SK-N-SH (cell line): Measurements from ENCODE around the gene ZNF32. TPM values are rescaled to one million over a fixed set of nuclear protein-coding genes. Genes with fewer than 3 reads are reported as not detected.
A peak's percentile ranks its signal among the peaks of the same experiment; 100 is the strongest.

ENCODE experiments used
- CTCF ChIA-PET: fragments of 300-600, 350-600 bp; formaldehyde crosslinking; extraction: SDS; loops from one replicate; lab custom pipeline; 2021; lab: Yijun Ruan, JAX
- POLR2A ChIA-PET: fragments of 350-600 bp; sonication (Branson Sonifier 250); formaldehyde crosslinking; extraction: SDS; loops from one replicate; lab custom pipeline; 2020; ENCODE audit warnings: antibody characterized with exemption, inconsistent platforms; lab: Yijun Ruan, JAX
- DNase-seq: peaks from one replicate; pipeline ENCODE4 v3.0.0; 2012
- H2AFZ ChIP-seq: fragments of 200-600 bp; sonication (generic); 2 replicates; pipeline ENCODE4 v1.8.1; 2016; ENCODE audit warnings: antibody characterized with exemption, mild to moderate bottlenecking, low read depth
- H3F3A ChIP-seq: fragments of 200-600 bp; sonication (generic); replicated peaks from 2 replicates; pipeline ENCODE3; 2016; ENCODE audit warnings: antibody characterized with exemption, mild to moderate bottlenecking; ENCODE audit not compliant: insufficient read depth
- H3K27ac ChIP-seq, 2 experiments: fragments of 200-500 bp in 1 of 2; fragments of 200-600 bp in 1 of 2; sonication (Bioruptor generic) in 1 of 2; sonication (generic), shearing (Covaris generic) in 1 of 2; 2 replicates each; pipeline versions ENCODE4 v1.5.1 to v1.6.1; 2014 to 2016; ENCODE audit warnings: low read depth in 2 of 2, inconsistent platforms in 1 of 2, low read length in 1 of 2, mild to moderate bottlenecking in 1 of 2, mixed read lengths in 1 of 2
- H3K27me3 ChIP-seq: fragments of 200-600 bp; sonication (generic), shearing (Covaris generic); 2 replicates; pipeline ENCODE4 v1.6.1; 2016; ENCODE audit warnings: mixed run types; ENCODE audit not compliant: insufficient read depth
- H3K36me3 ChIP-seq, 2 experiments: fragments of 200-500 bp in 1 of 2; fragments of 200-600 bp in 1 of 2; sonication (Bioruptor generic) in 1 of 2; sonication (generic) in 1 of 2; replicated peaks in 1 of 2; 2 replicates each; pipeline versions ENCODE3 to v1.5.1; 2014 to 2016; ENCODE audit warnings: low read length in 1 of 2, mild to moderate bottlenecking in 1 of 2; ENCODE audit not compliant: insufficient read depth in 2 of 2, control insufficient read depth in 1 of 2
- H3K4me1 ChIP-seq, 2 experiments: fragments of 200-500 bp in 1 of 2; fragments of 200-600 bp in 1 of 2; sonication (Bioruptor generic) in 1 of 2; sonication (generic), shearing (Covaris generic) in 1 of 2; 2 replicates each; pipeline versions ENCODE4 v1.5.1 to v1.6.1; 2014 to 2016; ENCODE audit warnings: low read depth in 1 of 2, low read length in 1 of 2, mixed run types in 1 of 2; ENCODE audit not compliant: insufficient read depth in 2 of 2, control insufficient read depth in 1 of 2
- H3K4me2 ChIP-seq: fragments of 200-600 bp; sonication (generic), shearing (Covaris generic); 2 replicates; pipeline ENCODE4 v1.6.1; 2017; ENCODE audit warnings: mixed run types
- H3K4me3 ChIP-seq, 2 experiments: fragments of 200-500 bp in 1 of 2; fragments of 200-600 bp in 1 of 2; sonication (Bioruptor generic) in 1 of 2; sonication (generic), shearing (Covaris generic) in 1 of 2; 2 replicates each; pipeline versions ENCODE4 v1.5.1 to v1.8.1; 2014 to 2016; ENCODE audit warnings: low read depth in 2 of 2, inconsistent platforms in 1 of 2, low read length in 1 of 2, mild to moderate bottlenecking in 1 of 2, mixed read lengths in 1 of 2, moderate library complexity in 1 of 2
- H3K79me2 ChIP-seq: fragments of 200-600 bp; sonication (generic); 2 replicates; pipeline ENCODE4 v1.8.1; 2017; ENCODE audit warnings: mild to moderate bottlenecking; ENCODE audit not compliant: insufficient read depth
- H3K9ac ChIP-seq: fragments of 200-600 bp; sonication (generic); 2 replicates; pipeline ENCODE4 v1.6.1; 2017; ENCODE audit warnings: mixed run types
- H3K9me2 ChIP-seq: fragments of 200-600 bp; sonication (generic); 2 replicates; pipeline ENCODE4 v1.6.1; 2017; ENCODE audit warnings: mixed run types
- H3K9me3 ChIP-seq: fragments of 200-600 bp; sonication (generic); 2 replicates; pipeline ENCODE4 v1.6.1; 2017; ENCODE audit warnings: mixed run types, mild to moderate bottlenecking, moderate library complexity
- H4K20me1 ChIP-seq: fragments of 200-600 bp; sonication (generic); 2 replicates; pipeline ENCODE4 v1.6.1; 2017; ENCODE audit warnings: mild to moderate bottlenecking, mixed run types; ENCODE audit not compliant: insufficient read depth
- GATA2 ChIP-seq: sonication (generic); formaldehyde crosslinking; IDR thresholded peaks from 2 replicates; pipeline ENCODE4 v1.5.0; 2020; ENCODE audit warnings: mild to moderate bottlenecking, missing genetic modification reagents
- JUND ChIP-seq: IDR thresholded peaks from 2 replicates; pipeline ENCODE4 v1.4.0; 2012
- MEF2A ChIP-seq: IDR thresholded peaks from 2 replicates; pipeline ENCODE4 v1.4.0; 2012; ENCODE audit warnings: low read depth, borderline replicate concordance
- MXI1 ChIP-seq: IDR thresholded peaks from 2 replicates; pipeline ENCODE4 v1.6.1; 2012; ENCODE audit warnings: mild to moderate bottlenecking, low read depth, low read length, improper control_type of control experiment
- NFIC ChIP-seq: IDR thresholded peaks from 2 replicates; pipeline ENCODE4 v1.4.0; 2012; ENCODE audit warnings: borderline replicate concordance
- RXRA ChIP-seq: IDR thresholded peaks from 2 replicates; pipeline ENCODE4 v1.4.0; 2012; ENCODE audit warnings: low read depth, mild to moderate bottlenecking, borderline replicate concordance
- TEAD4 ChIP-seq: IDR thresholded peaks from 2 replicates; pipeline ENCODE4 v1.4.0; 2012; ENCODE audit warnings: mild to moderate bottlenecking, borderline replicate concordance; ENCODE audit not compliant: insufficient read depth
- WGBS: methylation state at CpG from one replicate; pipeline ENCODE4 v1.1.6; 2017; ENCODE audit warnings: low lambda C conversion rate; 5-methylcytosine and 5-hydroxymethylcytosine counted together
- polyA plus RNA-seq, 3 experiments: library from polyadenylated mRNA; depleted of rRNA; stranded (reverse); fragments of >200 nt; gene quantifications; 2 replicates each; pipeline ENCODE4 v1.2.3, GENCODE V29; 2012
- TF ChIP-seq, protein P1 (sequence below): IDR thresholded peaks from 2 replicates; pipeline ENCODE4 v1.4.0; 2012; ENCODE audit warnings: low read depth, borderline replicate concordance
- TF ChIP-seq, protein P2 (sequence below): fragments of 150-350 bp; IDR thresholded peaks from 2 replicates; pipeline ENCODE4 v1.6.1; 2016; ENCODE audit warnings: mild to moderate bottlenecking, low read depth, low read length
- TF ChIP-seq, protein P3 (sequence below): IDR thresholded peaks from 2 replicates; pipeline ENCODE4; 2012
- TF ChIP-seq, protein P4 (sequence below): fragments of 200-600 bp; sonication (generic); IDR thresholded peaks from 2 replicates; pipeline ENCODE4 v1.6.1; 2017; ENCODE audit warnings: antibody characterized with exemption, mild to moderate bottlenecking, moderate library complexity

ZNF32 gene
- polyA plus RNA-seq, 1 of the 3 experiments (the other 2 are of a cell fraction) = 27.2 TPM

DNA sequence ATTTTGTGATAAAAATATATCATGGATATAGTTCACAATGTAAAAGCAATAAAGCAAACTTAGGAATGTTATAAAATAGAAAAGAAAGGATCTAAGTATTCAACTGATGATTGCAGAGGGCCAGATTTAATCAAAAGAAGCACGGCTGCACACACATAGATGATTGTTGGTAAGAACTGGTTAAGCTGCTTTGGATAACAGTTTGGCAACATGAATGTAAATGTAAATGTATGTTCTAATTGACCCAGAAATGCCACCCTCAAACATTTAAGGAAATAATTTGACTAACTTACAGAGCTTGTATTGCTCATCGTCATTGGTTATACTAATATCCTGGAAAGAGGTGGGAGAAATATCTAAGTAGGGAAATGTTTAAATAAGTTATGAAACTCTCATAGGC lies 29.3 kb downstream of the ZNF32 start:
- Histone ChIP-seq H3K4me2 (no peak overlapping the region), H3K4me1 (no peaks in the 10 kb centered on the region), H4K20me1 (no peaks in the 10 kb centered on the region), H3K27me3 (no peaks in the 10 kb centered on the region), H3K9me3 (peaks cover 27% of the 10 kb centered on the region), H3K9me2 (no peaks in the 10 kb centered on the region), H3F3A (no peaks in the 10 kb centered on the region), H3K79me2 (no peaks in the 10 kb centered on the region; the same call in 1 of the 2 replicates), H3K9ac (no peak overlapping the region), H3K27ac (no peak overlapping the region), H3K36me3 (peaks cover 22 to 24% of the 10 kb centered on the region in 2 experiments), H3K4me3 (no peak overlapping the region), H2AFZ (no peak overlapping the region)
- TF ChIP-seq, protein P1, sequence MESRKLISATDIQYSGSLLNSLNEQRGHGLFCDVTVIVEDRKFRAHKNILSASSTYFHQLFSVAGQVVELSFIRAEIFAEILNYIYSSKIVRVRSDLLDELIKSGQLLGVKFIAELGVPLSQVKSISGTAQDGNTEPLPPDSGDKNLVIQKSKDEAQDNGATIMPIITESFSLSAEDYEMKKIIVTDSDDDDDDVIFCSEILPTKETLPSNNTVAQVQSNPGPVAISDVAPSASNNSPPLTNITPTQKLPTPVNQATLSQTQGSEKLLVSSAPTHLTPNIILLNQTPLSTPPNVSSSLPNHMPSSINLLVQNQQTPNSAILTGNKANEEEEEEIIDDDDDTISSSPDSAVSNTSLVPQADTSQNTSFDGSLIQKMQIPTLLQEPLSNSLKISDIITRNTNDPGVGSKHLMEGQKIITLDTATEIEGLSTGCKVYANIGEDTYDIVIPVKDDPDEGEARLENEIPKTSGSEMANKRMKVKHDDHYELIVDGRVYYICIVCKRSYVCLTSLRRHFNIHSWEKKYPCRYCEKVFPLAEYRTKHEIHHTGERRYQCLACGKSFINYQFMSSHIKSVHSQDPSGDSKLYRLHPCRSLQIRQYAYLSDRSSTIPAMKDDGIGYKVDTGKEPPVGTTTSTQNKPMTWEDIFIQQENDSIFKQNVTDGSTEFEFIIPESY = no peak
- no peak for TF ChIP-seq MXI1
- no peak for TF ChIP-seq JUND
- TF ChIP-seq, protein P2, sequence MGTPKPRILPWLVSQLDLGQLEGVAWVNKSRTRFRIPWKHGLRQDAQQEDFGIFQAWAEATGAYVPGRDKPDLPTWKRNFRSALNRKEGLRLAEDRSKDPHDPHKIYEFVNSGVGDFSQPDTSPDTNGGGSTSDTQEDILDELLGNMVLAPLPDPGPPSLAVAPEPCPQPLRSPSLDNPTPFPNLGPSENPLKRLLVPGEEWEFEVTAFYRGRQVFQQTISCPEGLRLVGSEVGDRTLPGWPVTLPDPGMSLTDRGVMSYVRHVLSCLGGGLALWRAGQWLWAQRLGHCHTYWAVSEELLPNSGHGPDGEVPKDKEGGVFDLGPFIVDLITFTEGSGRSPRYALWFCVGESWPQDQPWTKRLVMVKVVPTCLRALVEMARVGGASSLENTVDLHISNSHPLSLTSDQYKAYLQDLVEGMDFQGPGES = no peak
- TF ChIP-seq, protein P3, sequence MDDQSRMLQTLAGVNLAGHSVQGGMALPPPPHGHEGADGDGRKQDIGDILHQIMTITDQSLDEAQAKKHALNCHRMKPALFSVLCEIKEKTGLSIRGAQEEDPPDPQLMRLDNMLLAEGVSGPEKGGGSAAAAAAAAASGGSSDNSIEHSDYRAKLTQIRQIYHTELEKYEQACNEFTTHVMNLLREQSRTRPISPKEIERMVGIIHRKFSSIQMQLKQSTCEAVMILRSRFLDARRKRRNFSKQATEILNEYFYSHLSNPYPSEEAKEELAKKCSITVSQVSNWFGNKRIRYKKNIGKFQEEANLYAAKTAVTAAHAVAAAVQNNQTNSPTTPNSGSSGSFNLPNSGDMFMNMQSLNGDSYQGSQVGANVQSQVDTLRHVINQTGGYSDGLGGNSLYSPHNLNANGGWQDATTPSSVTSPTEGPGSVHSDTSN = no peak
- TF ChIP-seq NFIC = no peak
- ChIA-PET CTCF (no interaction called here), POLR2A (no interaction called here)
- DNase-seq = no peak
- 98% methylated on average over 2 of the region's 2 CpGs for WGBS

DNA sequence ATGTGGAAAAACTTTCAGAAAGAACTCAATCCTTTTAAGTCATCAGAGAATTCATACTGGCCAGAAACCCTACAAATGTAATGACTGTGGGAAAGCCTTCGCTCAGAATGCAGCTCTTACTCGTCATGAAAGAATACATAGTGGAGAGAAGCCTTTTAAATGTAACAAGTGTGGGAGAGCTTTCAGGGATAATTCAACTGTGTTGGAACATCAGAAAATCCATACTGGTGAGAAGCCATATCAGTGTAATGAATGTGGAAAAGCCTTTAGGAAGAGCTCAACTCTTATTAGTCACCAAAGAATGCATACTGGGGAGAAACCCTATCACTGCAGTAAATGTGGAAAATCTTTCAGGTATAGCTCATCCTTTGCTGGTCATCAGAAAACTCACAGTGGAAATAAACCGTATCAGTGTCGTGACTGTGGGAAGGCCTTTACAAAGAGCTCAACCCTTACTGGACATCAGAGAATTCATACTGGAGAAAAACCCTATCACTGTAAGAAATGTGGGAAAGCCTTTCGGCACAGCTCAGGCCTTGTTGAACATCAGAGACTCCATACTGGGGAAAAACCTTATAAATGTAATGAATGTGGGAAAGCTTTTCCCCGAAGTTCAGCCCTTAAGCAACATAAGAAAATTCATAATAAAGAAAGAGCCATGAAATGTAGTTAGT lies 31.8 kb downstream of the ZNF32 start:
- Histone ChIP-seq H3K4me3 (peak overlapping the region in 1 of 2 experiments; percentile 9; a peak in 1 of 4 replicates), H3K9me2 (no peaks in the 10 kb centered on the region), H3F3A (peaks cover 12% of the 10 kb centered on the region), H2AFZ (no peak overlapping the region), H4K20me1 (no peaks in the 10 kb centered on the region), H3K36me3 (peaks cover 36 to 40% of the 10 kb centered on the region in 2 experiments), H3K27ac (no peak overlapping the region), H3K27me3 (no peaks in the 10 kb centered on the region), H3K79me2 (peaks cover 2% of the 10 kb centered on the region; the same call in 1 of the 2 replicates), H3K9ac (no peak overlapping the region), H3K4me2 (no peak overlapping the region), H3K9me3 (peaks cover 29% of the 10 kb centered on the region), H3K4me1 (no peaks in the 10 kb centered on the region; a peak in 1 of 4 replicates)
- WGBS = 82% methylated on average over 6 of the region's 6 CpGs
- POLR2A ChIA-PET = no interaction called here
- CTCF ChIA-PET = interaction anchor here (2.0 kb wide), 1 partner anchor 9 kb away, joined by 8 read pairs; no protein-coding TSS in a partner anchor
- TF ChIP-seq TEAD4 (no peak), RXRA (no peak), MEF2A (no peak), GATA2 (CRISPR knock-in tag) (no peak)
- TF ChIP-seq, protein P4, sequence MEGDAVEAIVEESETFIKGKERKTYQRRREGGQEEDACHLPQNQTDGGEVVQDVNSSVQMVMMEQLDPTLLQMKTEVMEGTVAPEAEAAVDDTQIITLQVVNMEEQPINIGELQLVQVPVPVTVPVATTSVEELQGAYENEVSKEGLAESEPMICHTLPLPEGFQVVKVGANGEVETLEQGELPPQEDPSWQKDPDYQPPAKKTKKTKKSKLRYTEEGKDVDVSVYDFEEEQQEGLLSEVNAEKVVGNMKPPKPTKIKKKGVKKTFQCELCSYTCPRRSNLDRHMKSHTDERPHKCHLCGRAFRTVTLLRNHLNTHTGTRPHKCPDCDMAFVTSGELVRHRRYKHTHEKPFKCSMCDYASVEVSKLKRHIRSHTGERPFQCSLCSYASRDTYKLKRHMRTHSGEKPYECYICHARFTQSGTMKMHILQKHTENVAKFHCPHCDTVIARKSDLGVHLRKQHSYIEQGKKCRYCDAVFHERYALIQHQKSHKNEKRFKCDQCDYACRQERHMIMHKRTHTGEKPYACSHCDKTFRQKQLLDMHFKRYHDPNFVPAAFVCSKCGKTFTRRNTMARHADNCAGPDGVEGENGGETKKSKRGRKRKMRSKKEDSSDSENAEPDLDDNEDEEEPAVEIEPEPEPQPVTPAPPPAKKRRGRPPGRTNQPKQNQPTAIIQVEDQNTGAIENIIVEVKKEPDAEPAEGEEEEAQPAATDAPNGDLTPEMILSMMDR = no peak
- no peak for DNase-seq
